HepG2 (cell line): Measurements from ENCODE around the gene CDYL2. TPM values are rescaled to one million over a fixed set of nuclear protein-coding genes. Genes with fewer than 3 reads are reported as not detected.

Experiments used
- KAT2B ChIP-seq: fragments of 150-350 bp; IDR thresholded peaks from 2 replicates; pipeline ENCODE4 v1.6.1; 2014; ENCODE audit warnings: low read depth, low read length, borderline replicate concordance
- NKX3-1 ChIP-seq: sonication (generic); formaldehyde crosslinking; IDR thresholded peaks from 2 replicates; pipeline ENCODE4 v1.5.0; 2020; ENCODE audit warnings: missing genetic modification reagents
- REXO4 ChIP-seq: sonication (generic); formaldehyde crosslinking; IDR thresholded peaks from 2 replicates; pipeline ENCODE4 v1.8.0; 2022; ENCODE audit warnings: missing genetic modification reagents, mild to moderate bottlenecking, borderline replicate concordance
- THAP11 ChIP-seq: IDR thresholded peaks from 2 replicates; pipeline ENCODE4 v1.6.1; 2016; ENCODE audit warnings: missing biosample characterization, missing genetic modification reagents
- ZNF143 ChIP-seq: sonication (generic); formaldehyde crosslinking; IDR thresholded peaks from 2 replicates; pipeline ENCODE4 v1.4.0; 2020; ENCODE audit warnings: missing genetic modification reagents
- polyA plus RNA-seq, 8 experiments: library from polyadenylated mRNA; depleted of rRNA in 3 of 8; stranded (reverse) in 7 of 8; unstranded in 1 of 8; fragments of >200 nt; fragmentation: Illumina TruSeq in 4 of 8; extraction: Trizol in 4 of 8; gene quantifications; 2 replicates each; pipeline versions ENCODE4 v1.2.1 to v1.2.3, GENCODE V29; 2011 to 2016; ENCODE audit warnings: low read depth in 4 of 8, missing spikeins in 1 of 8, mixed read lengths in 1 of 8; ENCODE audit not compliant: insufficient read depth in 1 of 8
- total RNA-seq, 5 experiments: library from RNA; depleted of rRNA; stranded (reverse); fragments of >200 nt; fragmentation: Illumina TruSeq; extraction: Trizol; gene quantifications; 2 replicates each; pipeline ENCODE4 v1.2.3, GENCODE V29; 2016; ENCODE audit warnings: low read depth in 1 of 5
- TF ChIP-seq, protein P1 (sequence below): sonication (generic); formaldehyde crosslinking; IDR thresholded peaks from 2 replicates; pipeline ENCODE4 v1.8.1; 2022; ENCODE audit warnings: low read depth, mild to moderate bottlenecking, missing genetic modification reagents
- TF ChIP-seq, protein P2 (sequence below): sonication (generic); formaldehyde crosslinking; IDR thresholded peaks from 2 replicates; pipeline ENCODE4 v1.4.0; 2020; ENCODE audit warnings: missing genetic modification reagents, borderline replicate concordance

CDYL2 gene
- total and polyA plus RNA-seq, 2 of the 13 experiments (the other 11 are each of a cell fraction or from before 2014, with no cell fraction given): 0.07 to 0.35 TPM

- TF ChIP-seq, protein P1, sequence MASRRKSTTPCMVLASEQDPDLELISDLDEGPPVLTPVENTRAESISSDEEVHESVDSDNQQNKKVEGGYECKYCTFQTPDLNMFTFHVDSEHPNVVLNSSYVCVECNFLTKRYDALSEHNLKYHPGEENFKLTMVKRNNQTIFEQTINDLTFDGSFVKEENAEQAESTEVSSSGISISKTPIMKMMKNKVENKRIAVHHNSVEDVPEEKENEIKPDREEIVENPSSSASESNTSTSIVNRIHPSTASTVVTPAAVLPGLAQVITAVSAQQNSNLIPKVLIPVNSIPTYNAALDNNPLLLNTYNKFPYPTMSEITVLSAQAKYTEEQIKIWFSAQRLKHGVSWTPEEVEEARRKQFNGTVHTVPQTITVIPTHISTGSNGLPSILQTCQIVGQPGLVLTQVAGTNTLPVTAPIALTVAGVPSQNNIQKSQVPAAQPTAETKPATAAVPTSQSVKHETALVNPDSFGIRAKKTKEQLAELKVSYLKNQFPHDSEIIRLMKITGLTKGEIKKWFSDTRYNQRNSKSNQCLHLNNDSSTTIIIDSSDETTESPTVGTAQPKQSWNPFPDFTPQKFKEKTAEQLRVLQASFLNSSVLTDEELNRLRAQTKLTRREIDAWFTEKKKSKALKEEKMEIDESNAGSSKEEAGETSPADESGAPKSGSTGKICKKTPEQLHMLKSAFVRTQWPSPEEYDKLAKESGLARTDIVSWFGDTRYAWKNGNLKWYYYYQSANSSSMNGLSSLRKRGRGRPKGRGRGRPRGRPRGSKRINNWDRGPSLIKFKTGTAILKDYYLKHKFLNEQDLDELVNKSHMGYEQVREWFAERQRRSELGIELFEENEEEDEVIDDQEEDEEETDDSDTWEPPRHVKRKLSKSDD (CRISPR knock-in tag): no peak
- TF ChIP-seq NKX3-1 (CRISPR knock-in tag): no peak
- TF ChIP-seq THAP11 (CRISPR knock-in tag): no peak
- no peak for TF ChIP-seq ZNF143 (CRISPR knock-in tag)
- no peak for TF ChIP-seq KAT2B
- TF ChIP-seq, protein P2, sequence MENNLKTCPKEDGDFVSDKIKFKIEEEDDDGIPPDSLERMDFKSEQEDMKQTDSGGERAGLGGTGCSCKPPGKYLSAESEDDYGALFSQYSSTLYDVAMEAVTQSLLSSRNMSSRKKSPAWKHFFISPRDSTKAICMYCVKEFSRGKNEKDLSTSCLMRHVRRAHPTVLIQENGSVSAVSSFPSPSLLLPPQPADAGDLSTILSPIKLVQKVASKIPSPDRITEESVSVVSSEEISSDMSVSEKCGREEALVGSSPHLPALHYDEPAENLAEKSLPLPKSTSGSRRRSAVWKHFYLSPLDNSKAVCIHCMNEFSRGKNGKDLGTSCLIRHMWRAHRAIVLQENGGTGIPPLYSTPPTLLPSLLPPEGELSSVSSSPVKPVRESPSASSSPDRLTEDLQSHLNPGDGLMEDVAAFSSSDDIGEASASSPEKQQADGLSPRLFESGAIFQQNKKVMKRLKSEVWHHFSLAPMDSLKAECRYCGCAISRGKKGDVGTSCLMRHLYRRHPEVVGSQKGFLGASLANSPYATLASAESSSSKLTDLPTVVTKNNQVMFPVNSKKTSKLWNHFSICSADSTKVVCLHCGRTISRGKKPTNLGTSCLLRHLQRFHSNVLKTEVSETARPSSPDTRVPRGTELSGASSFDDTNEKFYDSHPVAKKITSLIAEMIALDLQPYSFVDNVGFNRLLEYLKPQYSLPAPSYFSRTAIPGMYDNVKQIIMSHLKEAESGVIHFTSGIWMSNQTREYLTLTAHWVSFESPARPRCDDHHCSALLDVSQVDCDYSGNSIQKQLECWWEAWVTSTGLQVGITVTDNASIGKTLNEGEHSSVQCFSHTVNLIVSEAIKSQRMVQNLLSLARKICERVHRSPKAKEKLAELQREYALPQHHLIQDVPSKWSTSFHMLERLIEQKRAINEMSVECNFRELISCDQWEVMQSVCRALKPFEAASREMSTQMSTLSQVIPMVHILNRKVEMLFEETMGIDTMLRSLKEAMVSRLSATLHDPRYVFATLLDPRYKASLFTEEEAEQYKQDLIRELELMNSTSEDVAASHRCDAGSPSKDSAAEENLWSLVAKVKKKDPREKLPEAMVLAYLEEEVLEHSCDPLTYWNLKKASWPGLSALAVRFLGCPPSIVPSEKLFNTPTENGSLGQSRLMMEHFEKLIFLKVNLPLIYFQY (CRISPR knock-in tag): no peak
- TF ChIP-seq REXO4 (CRISPR knock-in tag): no peak
Measured at GRCh38 chr16:80637621-80638020, 166.8 kb downstream of the CDYL2 start (continued).
